ENCODE data around the gene C1QTNF7.

Gene C1QTNF7

DNA sequence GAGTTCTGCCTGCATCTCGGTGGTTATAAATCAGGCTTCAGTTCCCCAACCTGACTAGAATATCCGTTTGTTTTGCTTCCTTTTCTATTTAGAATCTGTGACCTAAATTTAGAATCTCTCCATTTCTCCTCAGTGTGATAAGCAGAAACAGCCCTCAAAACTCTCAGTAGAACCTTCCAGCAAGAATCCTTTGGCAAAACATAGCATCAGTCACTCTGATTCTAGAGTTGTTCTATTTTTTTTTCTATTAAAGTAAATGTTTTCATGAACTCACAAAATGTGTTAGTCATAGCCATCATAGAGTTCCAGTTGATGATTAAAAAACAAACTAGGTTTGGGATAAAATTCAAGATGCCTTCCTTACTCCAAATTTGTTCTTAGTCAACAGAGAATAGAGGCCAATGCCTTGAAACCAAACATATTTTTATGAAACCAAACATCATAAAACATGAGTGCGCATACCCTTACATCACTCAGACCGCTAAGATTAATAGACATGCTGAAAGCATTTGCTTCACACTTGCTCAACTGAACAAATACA lies 13.2 kb upstream of the C1QTNF7 start:
- DNase-seq: no peak

- DNase-seq: no peak
Observed at GRCh38 chr4:15416357-15417232, 11.2 kb upstream of the C1QTNF7 start.

DNA sequence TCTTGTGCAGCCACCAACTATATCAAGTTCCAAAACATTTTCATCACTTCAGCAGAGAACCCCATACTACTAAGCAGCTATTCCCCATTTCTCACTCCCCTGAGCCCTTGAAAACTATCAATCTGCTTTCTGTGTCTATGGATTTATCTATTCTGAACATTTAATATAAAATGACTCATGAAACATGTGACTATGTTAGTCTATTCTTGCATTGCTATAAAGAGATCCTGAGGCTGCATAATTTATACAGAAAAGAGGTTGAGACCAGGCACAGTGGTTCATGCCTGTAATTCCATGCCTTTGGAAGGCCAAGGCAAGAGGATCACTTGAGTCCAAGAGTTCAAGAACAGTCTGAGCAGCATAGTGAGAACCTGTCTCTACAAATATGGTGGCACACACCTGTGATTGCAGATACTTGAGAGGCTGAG lies 10.6 kb upstream of the C1QTNF7 start:
- DNase-seq: no peak

DNA sequence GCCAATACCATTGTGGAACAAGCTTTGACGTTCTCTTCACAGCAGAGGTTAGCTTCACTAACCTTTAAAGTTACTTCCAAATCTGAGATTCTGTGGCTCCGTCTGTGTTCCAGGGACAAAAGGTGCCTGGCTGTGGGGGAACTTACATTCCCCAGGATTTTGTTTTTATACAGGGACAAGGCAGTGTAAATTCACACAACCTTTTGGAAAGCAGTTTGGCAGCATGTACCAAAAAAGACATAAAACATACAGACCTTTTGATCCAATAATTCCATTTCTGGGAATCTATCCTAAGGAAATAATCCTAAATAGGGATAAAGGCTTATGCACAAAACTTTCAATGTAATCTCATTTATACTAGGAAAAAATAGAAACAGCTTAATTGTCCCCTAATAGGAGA lies 8.9 kb upstream of the C1QTNF7 start:
- DNase-seq: no peak

GRCh38 chr4:15420642-15421041 lies 7.2 kb upstream of the C1QTNF7 start:
- DNase-seq: no peak

DNA sequence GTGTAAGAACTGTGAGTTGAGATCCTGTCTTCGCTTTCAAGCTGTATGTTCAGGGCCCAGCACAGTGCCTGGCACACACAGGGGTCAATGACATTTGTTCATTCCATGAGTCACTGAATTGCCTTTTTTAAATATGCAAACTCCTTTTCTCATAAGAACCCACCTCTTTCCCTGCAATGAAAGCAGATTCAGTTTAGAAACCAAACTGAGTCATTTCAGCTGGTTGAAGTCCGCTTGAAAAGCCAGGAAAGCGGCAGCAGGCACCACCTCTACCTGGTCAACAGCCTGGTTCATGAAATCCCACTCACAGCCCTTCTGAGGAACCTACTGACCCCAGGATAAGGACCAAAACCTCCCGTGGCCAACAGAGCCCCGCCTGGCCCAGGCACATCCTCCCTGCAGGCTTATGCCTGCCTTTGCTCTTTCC lies 4.5 kb upstream of the C1QTNF7 start:
- no peak for DNase-seq

- DNase-seq: no peak
Observed at GRCh38 chr4:15425520-15425919, 2.3 kb upstream of the C1QTNF7 start.

DNA sequence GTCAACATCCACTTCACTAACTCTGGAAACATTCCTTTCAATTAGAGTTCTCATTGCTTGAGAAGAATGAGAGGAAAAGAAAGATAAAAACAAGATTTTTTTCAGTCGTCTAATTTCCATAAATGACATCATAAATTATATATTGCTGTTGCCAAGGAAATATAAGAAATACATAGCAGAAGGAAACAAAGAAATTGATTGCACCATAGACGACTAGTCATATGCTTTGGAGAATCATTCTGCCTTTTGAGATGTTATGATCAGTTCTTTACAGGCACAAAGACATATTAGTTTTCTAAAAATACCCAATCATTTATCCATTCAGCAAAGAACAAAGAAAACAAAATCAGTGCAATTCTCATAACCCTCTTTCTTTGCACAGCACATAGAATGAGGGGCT lies 672 bp upstream of the C1QTNF7 start:
- no peak for DNase-seq

- no peak for DNase-seq
Observed at GRCh38 chr4:15428611-15429010, 778 bp downstream of the C1QTNF7 start.

DNA sequence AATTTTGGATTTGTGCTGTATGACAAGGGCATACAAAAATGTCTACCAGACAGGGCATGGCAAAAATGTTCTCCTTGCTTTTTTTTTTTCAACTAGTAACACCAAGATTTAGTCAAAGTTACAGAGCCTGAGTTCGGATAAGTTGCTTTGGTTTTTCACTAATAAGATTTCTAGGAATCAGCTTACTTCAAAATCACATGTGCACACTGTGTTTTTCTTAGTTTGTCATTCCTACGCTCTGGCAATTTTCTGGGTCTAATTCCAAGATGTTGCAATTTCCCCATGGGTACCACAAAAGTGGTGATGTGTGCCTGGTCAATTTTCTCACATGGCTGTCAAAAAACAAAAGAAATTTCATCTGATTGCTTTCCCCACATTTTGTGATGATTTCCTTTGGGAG lies 6.3 kb downstream of the C1QTNF7 start:
- no peak for DNase-seq

DNA sequence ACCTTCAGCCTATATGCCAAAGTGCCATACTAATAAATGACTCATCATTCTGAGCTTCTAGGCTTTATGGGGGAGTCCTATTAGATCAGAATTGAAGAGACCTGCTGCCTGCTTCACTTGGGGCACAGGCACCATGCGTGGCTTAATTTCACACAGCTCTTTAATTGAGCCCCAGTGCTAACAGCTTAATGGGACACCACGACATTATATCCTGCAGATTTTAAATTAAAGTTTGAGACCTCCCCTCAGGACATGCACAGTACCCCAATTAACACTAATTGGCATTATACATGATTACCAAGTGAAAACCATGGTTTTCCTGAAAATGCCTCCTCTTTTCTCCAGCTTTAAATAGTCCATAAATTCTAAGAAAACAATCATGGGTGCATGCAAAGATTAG lies 6.8 kb downstream of the C1QTNF7 start:
- no peak for DNase-seq

GRCh38 chr4:15436513-15436912 lies 8.7 kb downstream of the C1QTNF7 start:
- no peak for DNase-seq

- no peak for DNase-seq
Observed at GRCh38 chr4:15438939-15439524, 11.2 kb downstream of the C1QTNF7 start.

- no peak for DNase-seq
Observed at GRCh38 chr4:15443371-15444160, 15.7 kb downstream of the C1QTNF7 start.

DNA sequence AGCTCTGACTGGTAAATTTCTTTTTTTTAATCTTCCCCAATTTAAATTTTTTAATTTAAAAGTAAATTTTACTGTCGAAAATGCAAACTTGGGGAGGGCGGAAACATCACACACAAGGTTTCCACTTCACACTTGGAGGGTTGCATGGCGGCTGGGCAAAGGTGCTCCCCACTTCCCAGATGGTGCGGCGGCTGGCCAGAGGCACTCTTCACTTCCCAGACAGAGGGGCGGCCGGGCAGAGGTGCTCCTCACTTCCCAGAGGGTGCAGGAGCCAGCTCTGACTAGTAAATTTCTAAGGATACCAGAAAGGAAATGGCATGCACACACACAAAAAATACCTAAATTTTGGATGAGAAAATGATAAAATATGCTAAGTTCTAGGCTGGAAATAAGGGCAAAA lies 16.4 kb downstream of the C1QTNF7 start:
- no peak for DNase-seq

GRCh38 chr4:15444879-15445547 lies 17.2 kb downstream of the C1QTNF7 start:
- no peak for DNase-seq

GRCh38 chr4:15451181-15451865 lies 23.5 kb downstream of the C1QTNF7 start:
- no peak for DNase-seq

DNA sequence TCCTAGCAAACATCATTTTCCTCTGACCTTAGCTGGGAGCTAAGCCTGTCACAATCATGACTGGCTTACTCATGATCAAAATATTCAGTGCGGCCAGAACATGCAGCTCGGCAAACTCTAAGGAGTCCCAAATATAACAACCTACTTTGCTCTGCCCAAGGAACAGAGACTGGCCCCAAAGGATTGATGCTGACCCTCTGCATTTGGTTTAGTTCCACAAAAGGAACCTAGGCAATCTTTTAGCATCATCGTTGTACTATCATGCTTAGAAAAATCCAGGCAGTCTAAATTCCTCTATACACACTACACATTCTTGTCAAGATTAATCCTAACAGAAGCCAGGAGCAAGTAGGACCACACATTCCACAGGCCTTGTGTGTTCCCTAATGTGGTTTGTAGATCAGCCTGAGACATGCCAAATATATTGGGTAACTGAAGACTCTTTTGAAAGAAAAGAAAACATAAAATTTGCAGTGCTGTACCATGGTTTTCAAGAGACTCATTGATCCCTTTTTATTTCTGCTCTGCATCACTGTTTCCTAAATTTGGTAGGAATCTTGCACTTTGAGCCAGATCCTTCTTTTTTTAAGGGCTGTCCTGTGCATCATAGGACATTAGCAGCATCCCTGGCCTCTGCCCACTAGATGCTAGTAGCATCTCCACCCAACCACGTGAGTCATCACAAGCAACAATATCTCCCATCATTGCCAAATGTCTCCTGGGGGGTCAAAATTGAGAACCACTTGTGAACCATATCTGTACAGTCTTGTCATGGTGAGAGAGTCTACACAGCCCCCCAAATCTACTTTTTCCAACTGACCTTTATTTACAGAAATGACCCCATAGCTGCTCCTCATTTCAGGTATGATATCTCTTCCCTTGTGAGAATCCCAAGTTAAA lies 24.3 kb downstream of the C1QTNF7 start:
- no peak for DNase-seq

DNA sequence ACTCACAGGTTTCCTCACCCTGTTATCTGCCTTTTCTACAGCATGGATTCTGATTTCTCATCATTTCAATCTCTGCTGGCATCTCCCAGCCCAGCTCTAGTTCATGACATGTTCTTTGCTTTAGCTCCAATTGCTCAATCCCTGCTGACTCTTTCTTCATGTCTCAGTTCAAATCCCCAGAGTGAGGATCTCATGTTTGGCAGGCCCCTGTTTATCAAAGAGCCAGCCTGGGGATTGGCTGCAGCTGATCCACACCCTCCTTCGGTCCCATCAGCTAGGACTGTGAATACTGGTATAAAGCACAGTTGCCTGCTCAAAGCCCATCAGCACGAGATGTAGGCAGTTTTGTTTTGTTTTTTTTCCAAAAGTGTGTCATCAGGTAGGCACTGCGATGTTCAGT lies 27.5 kb downstream of the C1QTNF7 start:
- no peak for DNase-seq

GRCh38 chr4:15457406-15458201 lies 29.8 kb downstream of the C1QTNF7 start:
- DNase-seq: no peak

Data from effector CD8-positive, alpha-beta T cell (primary cell).